ENCODE measurements around the gene DUS3L. TPM values are rescaled to one million over a fixed set of nuclear protein-coding genes. Genes with fewer than 3 reads are reported as not detected.

DUS3L gene
- polyA plus RNA-seq, 1 donor (not counting 4 experiments of a cell fraction or from before 2014, with no cell fraction given), result 12.0 TPM

GRCh38 chr19:5801796-5802619, 11.0 kb upstream of the DUS3L start:
- H3K27me3 ChIP-seq (ENCODE audit: control insufficient read depth, extremely low read depth, insufficient read depth, low read length), result peaks cover 58% of the 10 kb centered on the region

DNA sequence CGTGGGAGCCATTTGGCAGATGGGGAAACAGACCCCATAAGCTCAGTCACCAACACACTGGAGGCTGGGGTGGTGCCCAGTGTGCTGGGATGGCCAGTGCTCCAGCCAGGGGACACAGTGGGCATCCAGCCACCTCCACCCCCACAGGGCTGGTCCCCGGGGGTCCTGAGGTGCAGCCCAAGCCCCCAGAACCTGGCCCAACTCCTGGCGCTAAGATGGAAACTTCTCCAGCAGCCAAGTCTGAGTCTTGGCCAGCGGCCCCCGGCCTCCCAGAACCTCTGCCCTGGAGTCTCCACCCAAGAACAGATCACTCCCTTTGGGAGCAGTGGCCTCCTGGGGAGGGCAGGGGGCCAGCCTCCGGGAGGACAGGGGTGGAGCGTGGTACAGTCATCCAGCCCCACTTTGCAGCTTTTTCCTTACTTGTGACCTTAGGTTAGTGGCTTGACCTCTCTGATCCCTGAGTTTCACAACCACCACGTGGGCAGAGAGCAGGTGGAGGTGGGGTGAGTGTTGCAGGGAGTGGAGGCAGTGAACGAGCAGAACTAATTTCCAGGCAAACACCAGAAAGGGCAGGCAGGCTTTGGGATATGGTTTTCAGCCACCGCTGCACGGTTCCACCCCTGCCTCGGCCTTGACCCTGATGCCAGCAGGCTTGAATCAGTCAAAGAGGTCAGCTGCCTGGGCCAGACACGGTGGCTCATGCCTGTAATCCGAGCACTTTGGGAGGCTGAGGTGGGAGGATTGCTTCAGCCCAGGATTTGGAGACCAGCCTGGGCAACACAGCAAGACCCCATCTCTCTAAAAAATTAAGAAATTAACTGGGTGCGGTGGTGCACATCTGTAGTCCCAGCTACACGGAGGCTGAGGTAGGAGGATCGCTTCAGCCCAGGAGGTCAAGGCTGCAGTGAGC, 9.7 kb upstream of the DUS3L start:
- Histone ChIP-seq H3K4me1 (ENCODE audit: control insufficient read depth, extremely low read depth, insufficient read depth, low read length) (peaks cover 7% of the 10 kb centered on the region), H3K36me3 (ENCODE audit: control insufficient read depth in 2 of 2, extremely low read depth in 1 of 2, insufficient read depth in 2 of 2, low read length in 2 of 2) (no peaks in the 10 kb centered on the region), H3K27me3 (ENCODE audit: control insufficient read depth, extremely low read depth, insufficient read depth, low read length) (peaks cover 44% of the 10 kb centered on the region), H3K27ac (ENCODE audit: control insufficient read depth, insufficient read depth, low read length) (no peak overlapping the region), H3K4me2 (ENCODE audit: control insufficient read depth, extremely low read depth, insufficient read depth, low read depth, low read length) (no peak overlapping the region), H2AFZ (ENCODE audit: control insufficient read depth, low read length) (no peak overlapping the region), H3K9me1 (ENCODE audit: control insufficient read depth, extremely low read depth, insufficient read depth, low read length) (no peaks in the 10 kb centered on the region), H3K9me3 (ENCODE audit: control insufficient read depth, low read depth, low read length) (no peaks in the 10 kb centered on the region), H3K4me3 (ENCODE audit: control insufficient read depth in 2 of 3, extremely low read depth in 1 of 3, insufficient read depth in 2 of 3, low read depth in 1 of 3, low read length in 3 of 3) (no peak overlapping the region), H3K79me2 (ENCODE audit: control insufficient read depth, insufficient read depth, low read length) (no peaks in the 10 kb centered on the region), H4K20me1 (ENCODE audit: control insufficient read depth, extremely low read depth, insufficient read depth, low read length) (no peaks in the 10 kb centered on the region), H3K9ac (ENCODE audit: control insufficient read depth, extremely low read depth, insufficient read depth, low read length) (no peak overlapping the region)
- dilution Hi-C loops (cut with MboI; ENCODE audit: extremely low pct_ligation_motif_present, low sequenced_read_pairs), result no loop called here
- no peak for FAIRE-seq
- TF ChIP-seq EZH2 (IDR thresholded peaks at IDR 0.05; ENCODE audit: low read length) (no peak), CTCF (optimal IDR thresholded peaks at IDR 0.05 in 1 of 3, IDR thresholded peaks at IDR 0.05 in 1 of 3, conservative IDR thresholded peaks at IDR 0.05 in 1 of 3; ENCODE audit: extremely low read depth in 1 of 3, insufficient read depth in 2 of 3, low read length in 3 of 3) (no peak)
- DNase-seq (ENCODE audit: low read depth, low spot score), result no peak

More at GRCh38 chr19:5801796-5802619, 11.0 kb upstream of the DUS3L start:
- Histone ChIP-seq H2AFZ (ENCODE audit: control insufficient read depth, low read length) (no peak overlapping the region), H3K9ac (ENCODE audit: control insufficient read depth, extremely low read depth, insufficient read depth, low read length) (no peak overlapping the region), H3K9me1 (ENCODE audit: control insufficient read depth, extremely low read depth, insufficient read depth, low read length) (no peaks in the 10 kb centered on the region), H3K4me2 (ENCODE audit: control insufficient read depth, extremely low read depth, insufficient read depth, low read depth, low read length) (no peak overlapping the region), H3K36me3 (ENCODE audit: control insufficient read depth in 2 of 2, extremely low read depth in 1 of 2, insufficient read depth in 2 of 2, low read length in 2 of 2) (no peaks in the 10 kb centered on the region), H3K4me1 (ENCODE audit: control insufficient read depth, extremely low read depth, insufficient read depth, low read length) (peaks cover 7% of the 10 kb centered on the region), H4K20me1 (ENCODE audit: control insufficient read depth, extremely low read depth, insufficient read depth, low read length) (no peaks in the 10 kb centered on the region), H3K4me3 (ENCODE audit: control insufficient read depth in 2 of 3, extremely low read depth in 1 of 3, insufficient read depth in 2 of 3, low read depth in 1 of 3, low read length in 3 of 3) (no peak overlapping the region), H3K79me2 (ENCODE audit: control insufficient read depth, insufficient read depth, low read length) (no peaks in the 10 kb centered on the region), H3K27ac (ENCODE audit: control insufficient read depth, insufficient read depth, low read length) (no peak overlapping the region), H3K9me3 (ENCODE audit: control insufficient read depth, low read depth, low read length) (no peaks in the 10 kb centered on the region)
- no peak for DNase-seq (ENCODE audit: low read depth, low spot score)
- TF ChIP-seq CTCF (optimal IDR thresholded peaks at IDR 0.05 in 1 of 3, IDR thresholded peaks at IDR 0.05 in 1 of 3, conservative IDR thresholded peaks at IDR 0.05 in 1 of 3; ENCODE audit: extremely low read depth in 1 of 3, insufficient read depth in 2 of 3, low read length in 3 of 3) (no peak), EZH2 (IDR thresholded peaks at IDR 0.05; ENCODE audit: low read length) (no peak)
- no peak for FAIRE-seq
- dilution Hi-C loops (cut with MboI; ENCODE audit: extremely low pct_ligation_motif_present, low sequenced_read_pairs), result no loop called here
